ENCODE results near the gene MOBP.

MOBP gene

GRCh38 chr3:39542588-39542988, 75.1 kb downstream of the MOBP start:
- no peak for DNase-seq

GRCh38 chr3:39548282-39548681, 80.8 kb downstream of the MOBP start:
- no peak for DNase-seq

GRCh38 chr3:39550354-39551051, 83.0 kb downstream of the MOBP start:
- DNase-seq, result no peak
